ENCODE measurements around the gene EPHB2. TPM values are rescaled to one million over a fixed set of nuclear protein-coding genes. Genes with fewer than 3 reads are reported as not detected.
A peak's percentile ranks its signal among the peaks of the same experiment; 100 is the strongest.
"Not testable (repeated sequence)": the region's sequence is repeated elsewhere in the genome, so short reads cannot be mapped to it uniquely, and the experiment has no call there.

Gene EPHB2
- total and polyA plus RNA-seq, 3 experiments from 2014 or later, result 0.22 to 0.33 TPM; not detected in 1

DNA sequence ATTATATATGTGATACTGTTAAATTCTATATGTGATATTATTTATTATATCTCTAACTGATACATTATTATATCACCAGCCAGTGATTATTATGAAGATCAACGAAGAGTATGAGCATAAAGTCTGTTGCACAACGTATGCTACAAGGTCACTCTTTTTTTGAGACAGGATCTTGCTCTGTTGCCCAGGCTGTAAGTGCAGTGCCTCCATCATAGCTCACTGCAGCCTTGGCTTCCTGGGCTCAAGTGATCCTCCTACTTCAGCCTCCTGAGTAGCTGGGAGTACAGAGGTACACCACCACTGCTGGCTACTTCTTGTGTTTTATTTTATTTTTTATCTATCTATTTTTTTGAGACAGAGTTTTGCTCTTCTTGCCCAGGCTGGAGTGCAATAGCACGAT is 14.0 kb upstream of the EPHB2 start:
- H3K9me3 Mint-ChIP-seq, result no peaks in the 10 kb centered on the region
- POLR2A ChIA-PET, result interaction anchor here (0.7 kb wide), 1 partner anchor 139 kb away, joined by 4 read pairs; no protein-coding TSS in a partner anchor

DNA sequence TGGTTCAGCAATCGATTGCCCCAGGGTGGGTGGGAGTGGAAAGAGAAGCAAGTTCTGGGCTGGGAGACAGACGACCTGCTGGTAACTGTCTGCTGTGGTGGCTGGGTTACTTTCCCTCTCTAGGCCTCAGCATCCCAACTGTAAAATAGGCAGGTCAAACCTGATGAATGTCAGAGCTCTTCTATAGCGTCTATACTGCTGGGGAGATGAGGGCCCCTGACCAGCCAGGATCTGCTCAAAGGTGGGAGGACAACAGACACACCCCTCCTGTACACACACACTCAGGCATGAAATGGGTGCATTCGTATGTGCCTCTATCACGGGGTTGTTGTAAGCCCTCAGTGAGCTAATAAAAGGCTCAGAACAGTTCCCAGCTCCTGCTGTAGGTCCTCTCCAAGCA is 12.7 kb upstream of the EPHB2 start:
- Histone ChIP-seq H3K4me3 (ENCODE audit: low read length) (no peak overlapping the region), H3K36me3 (ENCODE audit: insufficient read depth, low read length) (no peaks in the 10 kb centered on the region), H3K9me3 (ENCODE audit: low read length) (no peaks in the 10 kb centered on the region), H3K27ac (ENCODE audit: low read depth, low read length) (no peak overlapping the region), H3K4me1 (ENCODE audit: insufficient read depth, low read length) (no peaks in the 10 kb centered on the region), H3K27me3 (ENCODE audit: insufficient read depth, low read length, poor library complexity, severe bottlenecking) (no peaks in the 10 kb centered on the region)
- no peaks in the 10 kb centered on the region for H3K4me1 Mint-ChIP-seq
- H3K27ac Mint-ChIP-seq, result no peak overlapping the region
- ChIA-PET CTCF (no interaction called here), POLR2A (no interaction called here)
- H3K4me3 Mint-ChIP-seq, result no peak overlapping the region
- peaks cover 11 to 16% of the 10 kb centered on the region in 2 donors for H3K27me3 Mint-ChIP-seq
- H3K9me3 Mint-ChIP-seq, result no peaks in the 10 kb centered on the region
- H3K36me3 Mint-ChIP-seq, result no peaks in the 10 kb centered on the region
- no peak for DNase-seq

More for the DNA sequence above, 14.0 kb upstream of the EPHB2 start:
- Mint-ChIP-seq H3K4me1 (no peaks in the 10 kb centered on the region), H3K36me3 (no peaks in the 10 kb centered on the region), H3K27me3 (peaks cover 5 to 11% of the 10 kb centered on the region in 2 donors), H3K27ac (no peak overlapping the region), H3K4me3 (no peak overlapping the region)
- Histone ChIP-seq H3K27ac (ENCODE audit: low read depth, low read length) (no peak overlapping the region), H3K27me3 (ENCODE audit: insufficient read depth, low read length, poor library complexity, severe bottlenecking) (no peaks in the 10 kb centered on the region), H3K4me3 (ENCODE audit: low read length) (no peak overlapping the region), H3K4me1 (ENCODE audit: insufficient read depth, low read length) (no peaks in the 10 kb centered on the region), H3K36me3 (ENCODE audit: insufficient read depth, low read length) (no peaks in the 10 kb centered on the region), H3K9me3 (ENCODE audit: low read length) (no peaks in the 10 kb centered on the region)
- CTCF ChIA-PET, result no interaction called here
- DNase-seq, result no peak

DNA sequence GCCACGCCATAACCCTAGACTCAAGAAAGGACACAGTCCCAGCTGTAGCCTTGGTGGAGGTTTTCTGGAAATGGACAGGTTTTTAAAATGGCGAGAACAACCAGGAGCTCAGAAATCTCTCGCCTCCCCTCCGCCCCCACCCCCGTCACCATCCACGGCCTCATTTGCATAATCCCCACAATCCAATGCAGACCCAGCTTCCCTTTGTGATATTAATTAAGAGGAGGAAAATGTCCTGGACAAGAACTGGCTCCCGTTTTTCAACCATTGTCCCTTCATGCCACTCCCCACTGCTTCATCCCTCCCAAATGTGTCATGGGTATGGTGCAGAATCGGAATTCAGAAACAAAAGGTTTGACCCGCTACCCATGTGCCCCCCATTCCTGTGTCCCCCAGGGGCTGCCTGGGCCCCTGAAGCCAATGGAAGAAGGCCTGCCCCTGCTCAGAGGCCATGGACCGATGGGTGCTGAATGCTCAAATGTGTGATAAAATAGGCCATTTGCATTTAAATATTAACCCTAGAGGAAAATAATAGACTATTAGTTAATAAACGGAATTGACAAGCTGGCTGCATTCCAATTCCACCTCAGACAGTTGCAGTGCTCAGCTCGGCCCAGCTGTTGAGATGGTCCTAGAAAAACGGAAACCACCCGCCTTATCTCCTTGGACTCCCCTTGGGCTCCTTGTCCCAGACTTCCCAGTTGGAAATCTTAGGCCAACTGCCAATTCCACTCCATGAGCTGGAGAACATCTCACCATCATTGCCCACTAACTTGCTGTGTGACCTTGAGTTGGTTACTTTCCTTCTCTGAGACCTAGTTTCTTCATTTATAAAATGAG is 10.7 kb upstream of the EPHB2 start:
- no peak overlapping the region for H3K27ac ChIP-seq (ENCODE audit: low read depth, low read length)
- H3K27me3 ChIP-seq (ENCODE audit: insufficient read depth, low read length, poor library complexity, severe bottlenecking), result no peaks in the 10 kb centered on the region
- no peaks in the 10 kb centered on the region for H3K4me1 Mint-ChIP-seq
- no peak overlapping the region for H3K4me3 ChIP-seq (ENCODE audit: low read length)
- no peaks in the 10 kb centered on the region for H3K9me3 Mint-ChIP-seq
- H3K27me3 Mint-ChIP-seq, result peaks cover 12 to 20% of the 10 kb centered on the region in 2 donors
- CTCF ChIA-PET, result no interaction called here
- no peak overlapping the region for H3K4me3 Mint-ChIP-seq
- POLR2A ChIA-PET, result no interaction called here
- no peaks in the 10 kb centered on the region for H3K9me3 ChIP-seq (ENCODE audit: low read length)
- H3K4me1 ChIP-seq (ENCODE audit: insufficient read depth, low read length), result no peaks in the 10 kb centered on the region
- no peak overlapping the region for H3K27ac Mint-ChIP-seq
- DNase-seq, result no peak
- no peaks in the 10 kb centered on the region for H3K36me3 Mint-ChIP-seq
- H3K36me3 ChIP-seq (ENCODE audit: insufficient read depth, low read length), result no peaks in the 10 kb centered on the region

DNA sequence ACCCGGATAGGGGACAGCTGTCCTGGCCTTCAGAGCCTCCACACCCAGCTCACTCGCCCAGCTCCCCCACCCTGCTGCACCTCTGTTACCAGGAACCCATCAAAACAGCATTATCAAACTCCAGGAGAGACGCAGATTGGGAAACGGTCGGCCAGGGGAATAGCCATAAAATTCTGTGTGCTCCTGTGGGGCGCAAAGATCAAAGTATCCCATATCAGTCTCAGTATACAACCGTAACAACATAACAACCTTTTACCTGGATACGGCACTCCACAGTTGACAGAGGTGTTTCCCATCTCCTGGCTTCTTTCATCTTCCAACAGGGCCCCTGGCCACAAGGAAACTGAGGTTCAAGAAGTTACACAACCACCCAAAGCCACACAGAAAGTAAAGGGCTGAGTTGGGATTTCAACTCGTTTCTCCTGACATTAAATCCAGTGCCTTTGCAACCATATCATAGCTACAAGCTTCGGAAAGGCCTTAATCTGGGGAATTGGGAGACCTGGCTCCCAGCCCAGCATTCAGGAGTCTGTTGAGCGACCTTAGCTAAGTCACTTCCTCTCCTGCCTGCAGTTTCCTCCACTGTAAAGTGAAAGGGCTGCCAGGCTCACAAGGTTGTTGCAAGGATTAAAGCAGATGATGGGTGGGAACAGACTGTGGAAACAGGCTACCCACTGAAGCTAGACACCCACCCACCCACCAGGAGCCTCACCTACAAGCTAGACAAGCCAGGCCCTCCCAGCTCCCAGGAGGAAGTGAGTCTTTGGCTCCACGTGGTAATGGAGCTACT is 8.1 kb upstream of the EPHB2 start:
- POLR2A ChIA-PET, result no interaction called here
- CTCF ChIA-PET, result no interaction called here

DNA sequence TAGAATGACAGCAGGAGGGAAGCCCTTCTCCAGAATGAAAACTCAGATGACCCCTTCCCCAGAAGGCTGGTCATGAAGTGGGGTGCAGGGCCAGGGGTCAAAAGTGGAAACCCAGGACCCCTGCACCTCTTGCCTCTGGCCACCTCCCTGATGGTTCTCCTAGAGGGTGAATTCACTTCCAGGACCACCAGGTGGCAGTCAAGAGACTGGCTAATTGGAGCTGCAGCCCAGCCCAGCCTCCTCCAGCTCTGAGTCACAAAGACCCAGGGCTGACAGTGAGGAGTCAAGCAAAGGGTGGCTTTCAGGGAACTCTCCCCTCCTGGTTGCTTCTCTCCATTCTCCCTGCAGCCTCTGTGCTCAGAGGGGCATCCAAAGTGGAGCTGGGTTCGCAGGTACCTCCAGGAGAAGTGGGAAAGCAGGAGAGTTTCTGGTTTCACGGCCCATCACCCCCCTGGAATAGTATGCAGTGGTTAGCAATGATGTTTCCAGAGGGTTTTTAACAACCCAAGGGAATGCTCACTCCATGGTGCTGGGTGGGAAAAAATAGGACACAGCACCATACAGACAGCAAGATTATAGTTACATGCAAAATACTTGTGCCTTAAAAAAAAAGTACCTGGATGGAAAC is 6.1 kb upstream of the EPHB2 start:
- POLR2A ChIA-PET, result no interaction called here
- Histone ChIP-seq H3K4me1 (ENCODE audit: insufficient read depth, low read length) (no peaks in the 10 kb centered on the region), H3K27ac (ENCODE audit: low read depth, low read length) (no peak overlapping the region), H3K36me3 (ENCODE audit: insufficient read depth, low read length) (no peaks in the 10 kb centered on the region), H3K9me3 (ENCODE audit: low read length) (no peaks in the 10 kb centered on the region), H3K4me3 (ENCODE audit: low read length) (no peak overlapping the region), H3K27me3 (ENCODE audit: insufficient read depth, low read length, poor library complexity, severe bottlenecking) (peaks cover 5% of the 10 kb centered on the region)
- Mint-ChIP-seq H3K4me1 (no peaks in the 10 kb centered on the region), H3K27me3 (peaks cover 20 to 48% of the 10 kb centered on the region in 2 donors), H3K36me3 (no peaks in the 10 kb centered on the region), H3K9me3 (no peaks in the 10 kb centered on the region), H3K4me3 (no peak overlapping the region), H3K27ac (peak overlapping the region in 1 of 8 donors; percentile 43)
- CTCF ChIA-PET, result interaction anchor here (0.6 to 2.0 kb wide), 7 partner anchors 8 to 160 kb away, joined by 3 to 16 read pairs (median 3); no protein-coding TSS in a partner anchor
- peak; percentile 29 to 70 (median 46) for DNase-seq

More for the DNA sequence above, 8.1 kb upstream of the EPHB2 start:
- Histone ChIP-seq H3K27ac (ENCODE audit: low read depth, low read length) (no peak overlapping the region), H3K4me1 (ENCODE audit: insufficient read depth, low read length) (no peaks in the 10 kb centered on the region), H3K36me3 (ENCODE audit: insufficient read depth, low read length) (no peaks in the 10 kb centered on the region), H3K27me3 (ENCODE audit: insufficient read depth, low read length, poor library complexity, severe bottlenecking) (no peaks in the 10 kb centered on the region), H3K9me3 (ENCODE audit: low read length) (no peaks in the 10 kb centered on the region), H3K4me3 (ENCODE audit: low read length) (no peak overlapping the region)
- peak overlapping the region in 1 of 8 donors; percentile 67 for H3K27ac Mint-ChIP-seq
- H3K9me3 Mint-ChIP-seq, result no peaks in the 10 kb centered on the region
- H3K36me3 Mint-ChIP-seq, result no peaks in the 10 kb centered on the region
- no peak overlapping the region for H3K4me3 Mint-ChIP-seq
- no peak for DNase-seq
- H3K27me3 Mint-ChIP-seq, result peaks cover 15 to 33% of the 10 kb centered on the region in 2 donors
- no peaks in the 10 kb centered on the region for H3K4me1 Mint-ChIP-seq

DNA sequence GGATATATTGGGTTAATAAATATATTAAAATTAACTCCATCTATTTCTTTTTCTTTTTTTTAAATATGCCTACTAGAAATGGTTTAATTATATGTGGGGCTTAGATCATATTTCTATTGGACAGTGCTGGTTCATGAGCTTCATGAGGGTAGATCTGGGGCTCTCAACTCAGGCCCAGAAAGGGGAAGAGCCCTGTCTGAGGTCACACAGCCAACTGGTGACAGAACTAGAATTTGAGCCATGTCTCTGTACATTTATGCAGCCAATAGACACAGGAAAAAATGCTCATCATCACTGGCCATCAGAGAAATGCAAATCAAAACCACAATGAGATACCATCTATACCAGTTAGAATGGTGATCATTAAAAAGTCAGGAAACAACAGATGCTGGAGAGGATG is 5.1 kb upstream of the EPHB2 start:
- ChIA-PET CTCF (interaction anchor here (1.1 to 1.8 kb wide), 2 partner anchors 13 to 51 kb away, joined by 3 to 16 read pairs; no protein-coding TSS in a partner anchor), POLR2A (no interaction called here)
- DNase-seq, result no peak
- Histone ChIP-seq H3K9me3 (ENCODE audit: low read length) (no peaks in the 10 kb centered on the region), H3K36me3 (ENCODE audit: insufficient read depth, low read length) (no peaks in the 10 kb centered on the region), H3K4me1 (ENCODE audit: insufficient read depth, low read length) (no peaks in the 10 kb centered on the region), H3K27ac (ENCODE audit: low read depth, low read length) (no peak overlapping the region), H3K27me3 (ENCODE audit: insufficient read depth, low read length, poor library complexity, severe bottlenecking) (peaks cover 6% of the 10 kb centered on the region), H3K4me3 (ENCODE audit: low read length) (no peak overlapping the region)
- H3K9me3 Mint-ChIP-seq, result no peaks in the 10 kb centered on the region
- no peak overlapping the region for H3K4me3 Mint-ChIP-seq
- H3K27ac Mint-ChIP-seq, result no peak overlapping the region
- H3K4me1 Mint-ChIP-seq, result peaks cover 0 to 3% (median 2%) of the 10 kb centered on the region in 3 donors
- H3K36me3 Mint-ChIP-seq, result no peaks in the 10 kb centered on the region
- peaks cover 20 to 52% of the 10 kb centered on the region in 2 donors for H3K27me3 Mint-ChIP-seq

DNA sequence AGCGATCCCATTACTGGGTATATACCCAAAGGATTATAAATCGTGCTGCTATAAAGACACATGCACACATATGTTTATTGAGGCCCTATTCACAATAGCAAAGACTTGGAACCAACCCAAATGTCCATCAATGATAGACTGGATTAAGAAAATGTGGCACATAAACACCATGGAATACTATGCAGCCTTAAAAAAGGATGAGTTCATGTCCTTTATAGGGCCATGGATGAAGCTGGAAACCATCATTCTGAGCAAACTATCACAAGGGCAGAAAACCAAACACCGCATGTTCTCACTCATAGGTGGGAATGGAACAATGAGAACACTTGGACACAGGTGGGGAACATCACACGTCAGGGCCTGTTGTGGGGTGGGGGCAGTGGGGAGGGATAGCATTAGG is 4.5 kb upstream of the EPHB2 start:
- H3K36me3 ChIP-seq (ENCODE audit: insufficient read depth, low read length); H3K9me3 Mint-ChIP-seq; POLR2A ChIA-PET; H3K4me3 ChIP-seq (ENCODE audit: low read length); H3K4me1 ChIP-seq (ENCODE audit: insufficient read depth, low read length); H3K27ac Mint-ChIP-seq; DNase-seq; H3K27ac ChIP-seq (ENCODE audit: low read depth, low read length); H3K9me3 ChIP-seq (ENCODE audit: low read length); H3K4me1 Mint-ChIP-seq; H3K27me3 ChIP-seq (ENCODE audit: insufficient read depth, low read length, poor library complexity, severe bottlenecking); H3K36me3 Mint-ChIP-seq; H3K4me3 Mint-ChIP-seq; CTCF ChIA-PET: not testable (repeated sequence)
- H3K27me3 Mint-ChIP-seq, result peaks cover 20 to 52% of the 10 kb centered on the region in 2 donors

DNA sequence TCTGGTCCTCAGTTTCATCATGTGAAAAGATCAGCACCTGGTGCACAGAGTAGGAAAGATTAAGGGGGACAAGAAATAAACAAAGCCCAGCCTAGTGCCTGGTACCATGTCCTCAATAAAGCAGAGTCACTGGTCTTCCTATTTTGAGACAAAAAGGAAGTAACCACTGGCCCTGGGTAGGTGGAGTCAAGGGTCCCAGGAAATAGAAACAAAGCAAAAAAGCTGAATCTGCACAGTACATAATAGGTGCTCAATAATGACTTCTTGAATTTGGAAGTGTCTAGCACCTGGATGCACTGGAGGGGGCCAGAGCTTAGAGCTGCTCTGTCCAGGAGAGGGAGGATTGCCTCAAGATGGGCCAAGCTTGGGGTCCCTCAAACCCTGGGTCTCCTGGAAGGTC is 1.9 kb upstream of the EPHB2 start:
- H3K36me3 Mint-ChIP-seq, result no peaks in the 10 kb centered on the region
- POLR2A ChIA-PET, result no interaction called here
- H3K9me3 ChIP-seq (ENCODE audit: low read length), result no peaks in the 10 kb centered on the region
- H3K9me3 Mint-ChIP-seq, result no peaks in the 10 kb centered on the region
- H3K27me3 Mint-ChIP-seq, result peaks cover 27 to 61% of the 10 kb centered on the region in 2 donors
- H3K4me1 Mint-ChIP-seq, result peaks cover 7 to 17% (median 10%) of the 10 kb centered on the region in 3 donors
- H3K36me3 ChIP-seq (ENCODE audit: insufficient read depth, low read length), result no peaks in the 10 kb centered on the region
- H3K27ac Mint-ChIP-seq, result peak overlapping the region in 1 of 8 donors; percentile 17
- peaks cover 6% of the 10 kb centered on the region for H3K4me1 ChIP-seq (ENCODE audit: insufficient read depth, low read length)
- H3K27me3 ChIP-seq (ENCODE audit: insufficient read depth, low read length, poor library complexity, severe bottlenecking), result peaks cover 28% of the 10 kb centered on the region
- no peak for DNase-seq
- CTCF ChIA-PET, result no interaction called here
- H3K4me3 Mint-ChIP-seq, result peak overlapping the region in 4 of 7 donors; percentile 0 to 54 (median 30)
- H3K27ac ChIP-seq (ENCODE audit: low read depth, low read length), result no peak overlapping the region
- no peak overlapping the region for H3K4me3 ChIP-seq (ENCODE audit: low read length)
